M059J (cell line): ENCODE data around the gene ZCCHC10. TPM values are rescaled to one million over a fixed set of nuclear protein-coding genes. Genes with fewer than 3 reads are reported as not detected.
"Not testable (repeated sequence)": the region's sequence is repeated elsewhere in the genome, so short reads cannot be mapped to it uniquely, and the experiment has no call there.

Source experiments
- DNase-seq: peaks from one replicate; pipeline ENCODE4 v3.0.0-alpha.2; 2012; ENCODE audit warnings: low read depth
- total RNA-seq: library from RNA; depleted of rRNA; stranded (reverse); fragments of >200 nt; shearing (Covaris generic); gene quantifications from 2 replicates; pipeline ENCODE4 v1.2.3, GENCODE V29; 2014; rRNA removed

ZCCHC10 gene
- 45.1 and 46.4 TPM in 2 replicates for total RNA-seq

DNA sequence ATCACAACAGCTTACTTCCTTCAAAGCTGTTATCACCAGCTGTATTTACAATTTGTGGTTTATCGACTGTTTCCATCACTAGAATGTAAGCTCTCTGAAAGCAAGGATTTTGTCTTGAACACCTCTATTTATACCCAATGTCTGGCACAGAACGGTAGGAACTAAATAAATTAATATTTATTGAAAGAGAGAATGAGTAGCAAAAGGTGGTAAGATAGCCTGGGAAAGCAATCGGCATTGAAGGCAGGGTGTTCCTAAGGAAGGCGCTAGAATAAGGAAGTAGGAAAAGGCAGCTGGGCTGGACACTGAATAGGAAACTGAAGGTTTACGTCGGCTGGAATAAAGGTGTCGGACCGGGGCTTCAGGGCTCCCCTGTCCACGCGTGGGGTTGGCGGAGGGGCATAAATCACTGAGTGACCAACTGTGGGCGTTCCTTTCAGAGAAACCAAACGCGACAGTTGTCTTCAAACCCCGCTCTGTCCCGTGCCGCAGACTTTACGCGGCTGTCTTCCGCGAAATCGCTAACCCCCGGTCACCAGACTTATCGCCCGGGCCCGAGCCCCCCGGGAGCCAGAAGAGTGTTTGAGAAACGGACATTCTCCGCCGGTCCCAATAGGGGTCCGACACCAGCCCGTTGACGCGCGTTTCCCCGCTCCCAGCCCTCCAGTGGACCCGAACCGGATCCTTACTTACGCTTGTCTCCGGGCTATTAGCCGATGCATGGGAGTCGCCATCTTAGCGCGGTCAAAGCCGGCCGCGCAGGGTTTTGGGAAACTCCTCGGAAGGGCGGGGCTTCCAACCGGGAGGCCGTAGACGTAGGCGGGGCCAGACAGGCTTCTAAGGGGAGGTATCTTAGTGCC is at the start of gene ZCCHC10:
Gene ZCCHC10, minus strand, starts transcription at position 746 of the 860 bp plus-strand sequence. Its CDS starts 12 bp downstream, at position 734.
- peak; percentile 89 for DNase-seq

DNA sequence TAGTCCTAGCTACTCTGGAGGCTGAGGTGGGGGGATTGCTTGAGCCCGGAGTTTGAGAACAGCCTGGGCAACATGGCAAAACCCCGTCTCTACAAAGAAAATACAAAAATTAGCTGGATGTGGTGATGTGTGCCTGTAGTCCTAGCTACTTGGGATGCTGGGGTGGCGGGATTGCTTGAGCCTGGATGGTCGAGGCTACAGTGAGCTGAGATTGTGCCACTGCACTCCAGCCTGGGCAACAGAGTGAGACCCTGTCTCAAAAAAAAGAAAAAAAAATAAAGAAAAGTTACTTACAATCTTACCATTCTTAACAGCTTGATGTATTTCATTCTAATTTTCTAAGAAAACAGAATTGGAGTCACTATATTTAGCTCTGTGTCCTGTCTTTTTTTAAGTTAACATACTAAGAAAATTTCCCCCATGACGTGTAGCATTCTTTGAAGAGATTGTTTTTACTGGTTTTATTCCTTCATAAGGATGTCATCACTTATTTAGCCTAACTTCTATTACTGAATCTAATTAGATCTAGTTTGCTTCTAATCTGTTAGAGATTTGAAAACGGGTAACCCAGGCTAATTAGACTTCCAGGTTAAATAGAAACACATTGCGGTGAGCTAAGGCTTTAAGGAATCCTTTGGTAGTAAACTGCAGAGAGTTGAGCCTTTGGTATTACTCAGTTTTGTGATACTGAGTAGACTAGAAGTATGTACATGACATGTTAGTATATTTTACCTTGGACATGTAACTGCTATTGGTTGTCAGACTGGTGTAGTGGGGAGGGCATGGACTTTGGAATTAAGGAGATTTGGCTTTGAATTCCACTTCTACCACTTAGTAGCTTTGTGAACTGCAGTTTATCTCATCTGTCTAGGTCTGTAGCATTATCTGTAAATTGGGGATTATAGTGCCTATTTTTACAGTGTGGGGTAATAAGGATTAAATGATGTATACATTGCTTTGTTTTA is 49.5 kb upstream of the ZCCHC10 start:
- DNase-seq: no peak

DNA sequence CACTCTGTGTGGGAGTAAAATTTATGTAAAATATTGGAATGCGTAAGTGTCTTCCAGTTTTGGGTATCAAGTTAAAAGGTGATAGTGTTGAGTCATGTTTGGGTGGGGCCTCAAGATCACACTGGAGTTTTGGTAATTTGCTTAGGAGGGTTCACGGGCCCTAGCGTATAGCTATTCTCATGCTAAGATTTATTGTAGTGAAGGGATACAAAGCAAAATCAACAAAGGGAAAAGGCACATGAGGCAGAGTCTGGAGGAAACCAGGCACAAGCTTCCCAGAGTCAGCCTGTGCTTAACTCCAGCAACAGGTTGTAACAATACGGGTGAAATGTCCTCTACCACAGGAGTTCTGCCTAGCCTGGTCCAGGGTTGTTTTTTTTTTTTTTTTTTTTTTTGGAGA is 45.7 kb upstream of the ZCCHC10 start:
- DNase-seq: no peak

DNA sequence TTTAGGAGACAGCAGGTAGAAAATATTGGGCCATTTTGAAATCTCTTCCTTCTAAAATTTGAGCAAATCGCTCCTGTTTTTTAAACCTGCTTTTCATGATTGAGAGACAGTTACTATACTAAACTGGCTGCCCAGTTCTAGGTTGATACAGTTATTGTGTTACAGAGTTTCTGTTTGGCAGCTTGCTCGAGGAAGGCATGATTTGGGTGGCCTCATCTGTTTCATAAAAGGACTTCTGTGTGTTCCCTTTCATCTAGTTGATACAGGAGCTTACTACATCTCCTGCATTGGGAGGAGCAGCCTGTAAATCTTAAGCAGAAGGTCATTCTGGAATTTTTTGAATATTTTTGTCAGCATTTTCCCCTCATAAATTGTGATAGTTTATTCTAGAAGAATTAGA is 39.7 kb upstream of the ZCCHC10 start:
- no peak for DNase-seq

DNA sequence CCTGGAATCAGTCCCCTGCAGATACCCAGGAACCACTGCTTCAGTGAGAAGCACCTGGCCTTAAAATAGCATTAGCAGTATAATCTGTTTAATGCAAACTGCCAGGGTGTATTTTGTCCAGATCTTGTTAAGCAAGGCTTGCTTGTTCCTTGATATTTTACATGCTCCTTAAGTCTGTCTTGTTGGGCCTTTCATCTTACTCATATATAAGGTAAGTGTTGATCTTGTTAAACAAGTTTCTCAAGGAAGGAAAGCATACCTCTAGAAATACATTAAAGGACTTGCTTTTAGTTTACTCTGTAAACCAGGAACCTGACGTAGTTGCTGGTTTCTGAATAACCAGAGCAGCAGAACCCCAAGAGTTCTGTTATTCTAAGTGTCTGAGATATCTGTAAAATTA is 39.1 kb upstream of the ZCCHC10 start:
- DNase-seq: no peak

DNA sequence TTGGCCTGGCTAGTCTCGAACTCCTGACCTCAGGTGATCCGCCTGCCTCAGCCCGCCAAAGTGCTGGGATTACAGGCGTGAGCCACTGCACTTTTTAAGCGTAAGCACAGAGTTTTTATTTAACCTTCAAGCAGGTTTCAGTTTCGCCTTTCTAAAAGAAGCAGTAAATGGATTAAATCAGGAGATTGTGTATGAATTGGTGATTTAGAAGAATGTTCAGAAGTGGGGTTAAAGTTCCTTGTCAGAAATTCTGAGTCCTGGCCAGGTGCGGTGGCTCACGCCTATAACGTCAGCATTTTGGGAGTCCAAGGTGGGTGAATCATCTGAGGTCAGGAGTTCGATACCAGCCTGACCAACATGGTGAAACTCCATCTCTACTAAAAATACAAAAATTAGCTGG is 37.6 kb upstream of the ZCCHC10 start:
- peak; percentile 63 for DNase-seq

DNA sequence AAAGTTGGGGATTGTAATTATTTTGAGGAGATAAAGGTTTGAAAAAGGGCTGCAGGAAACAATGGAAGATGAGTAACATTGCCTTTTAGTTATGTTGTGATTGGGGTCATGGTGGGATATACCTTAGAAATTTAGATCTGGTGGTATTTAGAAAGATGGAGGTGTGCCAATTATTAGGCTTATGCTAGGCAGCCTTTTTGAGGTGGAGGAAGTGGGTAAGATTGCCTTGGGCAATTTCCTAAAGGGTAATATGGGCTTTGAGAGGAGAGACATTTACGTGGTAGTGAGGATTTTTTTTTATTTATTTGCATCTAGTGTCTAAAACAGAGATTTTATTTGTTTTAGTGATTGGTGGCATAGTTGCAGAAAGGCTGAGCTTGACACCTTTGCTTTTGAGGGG is 35.9 kb upstream of the ZCCHC10 start:
- no peak for DNase-seq

DNA sequence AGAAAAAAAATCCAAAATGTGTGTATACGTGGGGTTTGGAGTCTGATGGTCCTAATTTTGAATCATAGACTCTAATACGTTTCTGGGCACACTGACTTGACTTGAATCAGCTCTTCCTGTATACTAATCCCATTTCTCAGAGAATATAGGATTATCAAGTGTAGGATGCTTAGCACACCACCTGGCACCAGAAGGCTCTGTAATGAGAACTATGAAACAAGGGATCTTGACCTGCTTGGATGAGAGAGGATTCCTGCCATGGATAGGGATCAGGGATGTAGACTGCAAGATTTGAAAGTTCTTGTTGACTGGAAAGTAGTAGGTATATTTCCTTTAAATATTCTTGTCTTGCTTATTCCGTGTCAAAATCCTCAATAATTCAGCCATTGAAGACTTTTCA is 33.3 kb upstream of the ZCCHC10 start:
- no peak for DNase-seq

DNA sequence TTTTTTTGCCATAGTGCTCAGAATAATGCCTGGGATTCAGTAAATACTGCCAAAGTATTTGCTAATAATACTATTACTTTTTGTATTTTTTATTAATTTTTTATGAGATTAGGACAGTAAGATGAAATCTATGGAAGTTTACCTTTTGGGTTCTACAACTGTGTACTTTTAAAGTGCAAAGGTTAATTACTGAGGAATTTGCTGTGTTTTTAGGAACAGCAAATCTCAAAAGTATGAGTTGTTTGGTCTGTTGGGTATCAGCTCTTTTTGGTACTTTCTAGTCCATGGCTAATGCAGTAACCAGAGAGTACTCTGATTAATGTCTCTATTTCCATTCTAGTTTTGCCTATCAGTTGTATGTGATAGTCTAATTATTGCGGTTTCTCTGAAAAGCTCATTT is 30.5 kb upstream of the ZCCHC10 start:
- DNase-seq: no peak

DNA sequence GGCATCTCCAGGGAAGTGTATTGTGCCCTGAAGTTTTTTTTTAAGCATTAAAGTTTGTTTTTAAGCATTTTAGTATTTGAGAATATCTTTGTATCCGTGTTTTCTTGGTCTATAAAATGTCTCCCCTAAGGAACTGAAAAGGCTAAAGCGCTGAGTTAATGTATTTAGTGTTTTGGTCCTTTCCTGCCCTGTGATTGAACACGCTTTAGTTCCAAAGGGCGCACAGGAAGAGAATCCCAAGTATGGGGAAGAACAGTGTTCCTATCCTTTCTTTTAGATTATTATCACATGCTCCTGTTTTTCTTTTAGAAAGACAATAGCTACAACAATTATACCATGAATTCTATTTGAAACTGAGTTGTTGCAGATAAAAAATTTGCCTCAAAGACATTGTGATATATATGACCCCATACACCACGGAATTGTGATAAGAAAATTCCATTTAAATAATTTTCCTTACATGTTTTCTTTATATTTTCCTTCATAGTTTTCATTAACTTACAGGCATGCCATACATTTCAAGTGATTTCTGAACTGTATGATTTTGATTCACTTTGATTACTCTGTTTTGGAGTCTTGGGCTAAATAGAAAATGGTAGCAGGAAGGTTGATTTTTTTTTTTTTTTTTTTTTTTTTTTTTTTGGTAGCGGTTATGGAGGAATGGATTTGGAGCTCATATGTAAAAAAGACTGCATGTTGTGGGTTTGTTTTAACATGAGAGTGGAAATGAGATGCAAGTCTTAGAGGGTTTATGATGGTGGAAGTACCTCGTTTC is 28.5 kb upstream of the ZCCHC10 start:
- DNase-seq: no peak

DNA sequence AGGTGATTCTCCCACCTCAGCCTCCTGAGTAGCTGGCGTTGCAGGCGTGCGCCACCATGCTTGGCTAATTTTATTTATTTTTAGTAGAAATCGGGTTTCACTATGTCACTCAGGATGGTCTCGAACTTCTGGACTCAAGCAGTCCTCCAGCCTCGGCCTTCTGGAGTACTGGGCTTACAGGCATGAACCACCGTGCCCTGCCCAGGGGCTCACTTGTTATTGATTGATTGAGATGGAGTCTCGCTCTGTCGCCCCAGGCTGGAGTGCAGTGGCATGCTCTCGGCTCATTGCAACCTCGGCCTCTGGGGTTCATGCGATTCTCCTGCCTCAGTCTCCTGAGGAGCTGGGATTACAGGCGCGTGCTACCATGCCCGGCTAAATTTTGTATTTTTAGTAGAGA is 27.1 kb upstream of the ZCCHC10 start:
- DNase-seq: no peak

DNA sequence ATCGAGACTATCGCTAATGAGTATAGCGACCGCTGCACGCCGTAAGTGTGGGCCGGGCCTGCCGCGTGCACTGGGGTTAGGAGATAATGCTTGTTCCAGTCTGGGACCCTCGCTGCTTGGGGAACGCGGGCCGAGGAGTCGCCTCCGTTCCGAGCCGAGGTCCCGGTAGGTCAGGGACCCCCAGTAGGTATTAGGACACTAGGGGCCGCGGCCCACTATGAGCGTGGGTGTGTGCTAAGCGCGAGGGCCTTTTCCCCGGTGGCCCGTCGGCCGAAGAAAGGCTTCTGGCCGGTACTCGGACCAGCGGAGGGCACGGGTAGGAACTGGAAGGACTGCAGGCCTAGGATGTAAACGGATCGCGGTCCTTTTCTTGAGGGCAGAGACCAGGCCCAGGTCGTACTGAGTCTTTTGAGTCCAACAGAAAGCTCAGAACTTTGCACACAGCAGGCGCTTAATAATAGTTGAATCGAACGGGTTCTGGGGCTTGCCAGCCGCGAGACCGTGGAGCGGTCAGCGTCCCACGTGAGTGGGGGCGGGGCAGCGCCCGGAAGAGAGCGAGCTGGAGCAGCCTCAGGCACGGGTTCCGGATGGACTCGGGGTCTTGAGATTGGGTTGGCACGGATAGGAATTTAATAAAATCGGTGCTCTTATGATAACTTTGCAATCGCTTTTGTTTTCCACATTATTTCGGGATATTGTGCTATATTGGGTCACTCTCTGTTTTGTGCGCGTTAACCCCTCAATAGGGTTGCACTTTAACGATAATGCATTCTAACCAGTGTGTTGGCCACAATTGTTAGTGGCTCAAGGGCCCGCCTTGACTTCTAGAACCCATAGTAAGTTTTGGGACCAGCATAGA is 26.2 kb upstream of the ZCCHC10 start:
- peak; percentile 60 for DNase-seq

DNA sequence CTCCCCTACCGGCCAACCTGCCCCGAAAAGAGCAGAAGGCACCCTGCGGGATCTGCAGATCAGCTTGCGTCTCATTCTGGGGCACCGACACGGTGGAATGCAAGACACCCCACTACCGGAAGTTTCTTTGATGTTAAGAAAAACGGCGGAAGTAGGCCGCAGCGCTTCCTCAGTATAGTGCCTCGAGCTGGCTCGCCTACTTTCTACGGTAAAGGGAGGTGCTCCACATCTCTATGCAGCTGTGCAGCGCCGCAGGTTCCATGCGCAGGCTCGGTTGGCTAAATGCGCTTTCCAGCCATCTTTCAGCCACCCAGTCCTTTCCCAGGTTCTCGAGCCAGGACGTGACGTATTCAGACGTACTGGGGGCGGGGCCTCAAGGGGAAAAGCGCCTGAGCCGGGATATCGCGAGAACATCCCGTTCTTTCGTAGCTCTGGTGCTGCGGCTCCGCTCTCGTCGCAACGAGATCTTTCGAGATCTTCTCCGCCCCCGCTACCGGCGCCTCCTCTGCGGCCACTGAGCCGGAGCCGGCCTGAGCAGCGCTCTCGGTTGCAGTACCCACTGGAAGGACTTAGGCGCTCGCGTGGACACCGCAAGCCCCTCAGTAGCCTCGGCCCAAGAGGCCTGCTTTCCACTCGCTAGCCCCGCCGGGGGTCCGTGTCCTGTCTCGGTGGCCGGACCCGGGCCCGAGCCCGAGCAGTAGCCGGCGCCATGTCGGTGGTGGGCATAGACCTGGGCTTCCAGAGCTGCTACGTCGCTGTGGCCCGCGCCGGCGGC is 25.4 kb upstream of the ZCCHC10 start, which contains the start of gene HSPA4:
Gene HSPA4, plus strand, starts transcription at position 472 of the 775 bp plus-strand sequence. Its CDS starts 238 bp downstream, at position 710.
- DNase-seq: peak; percentile 98

DNA sequence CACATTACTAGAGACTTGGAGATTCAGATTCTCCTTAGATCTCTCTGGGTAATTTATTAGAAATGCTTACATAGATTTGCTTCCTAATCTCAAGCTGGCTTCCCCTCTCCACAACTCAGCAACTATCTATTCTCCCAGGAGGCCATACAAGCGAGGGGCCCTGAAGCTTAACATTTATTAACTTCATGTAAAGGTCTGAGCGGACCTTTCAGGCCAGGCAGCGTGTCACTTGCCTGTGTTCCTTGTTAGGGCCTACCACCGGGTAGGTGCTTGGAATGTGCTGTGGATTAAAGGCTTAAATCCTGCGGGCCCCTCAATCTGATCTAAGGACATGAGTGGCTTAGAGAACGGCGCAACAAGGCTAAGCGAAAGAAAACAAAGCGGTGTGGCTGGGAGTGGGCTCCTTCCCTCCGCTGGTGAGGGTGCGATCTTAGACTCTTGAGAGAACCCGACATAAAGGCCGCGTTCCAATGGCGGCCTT is 24.8 kb upstream of the ZCCHC10 start:
- DNase-seq: no peak

DNA sequence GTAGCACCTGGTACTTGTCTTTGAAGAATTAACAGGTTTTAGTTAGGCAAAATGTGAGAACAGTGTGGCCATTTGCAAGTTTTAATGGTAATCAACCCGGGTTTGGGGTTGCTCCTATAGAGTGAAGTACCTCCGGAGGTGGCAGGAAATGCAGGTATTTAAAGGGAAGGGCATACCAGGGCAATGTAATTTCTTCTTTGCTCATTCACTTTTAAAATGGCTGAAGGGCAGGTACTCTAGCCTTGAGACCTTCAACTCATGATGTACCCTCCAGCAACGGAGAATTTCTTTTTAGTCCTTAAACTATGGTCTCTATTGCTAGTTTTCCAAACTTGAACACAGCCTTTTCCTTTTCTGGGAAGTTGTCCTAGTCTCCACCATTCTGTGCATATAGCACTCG is 24.2 kb upstream of the ZCCHC10 start:
- DNase-seq: no peak

DNA sequence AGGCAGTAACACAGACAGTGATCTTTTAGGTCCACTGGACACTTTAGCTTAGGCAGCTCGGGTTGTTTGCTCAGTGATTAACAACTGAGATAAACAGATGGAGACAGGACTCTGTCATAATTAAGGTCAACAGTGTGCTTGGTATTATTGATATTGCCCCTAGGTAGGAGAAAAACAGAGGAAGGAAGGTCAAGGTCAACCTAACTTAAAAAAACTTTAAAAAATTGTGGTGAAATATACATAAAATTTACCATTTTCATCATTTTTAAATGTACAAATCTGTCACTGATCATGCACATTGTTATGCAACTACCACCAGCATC is 23.3 kb upstream of the ZCCHC10 start:
- DNase-seq: peak; percentile 14

DNA sequence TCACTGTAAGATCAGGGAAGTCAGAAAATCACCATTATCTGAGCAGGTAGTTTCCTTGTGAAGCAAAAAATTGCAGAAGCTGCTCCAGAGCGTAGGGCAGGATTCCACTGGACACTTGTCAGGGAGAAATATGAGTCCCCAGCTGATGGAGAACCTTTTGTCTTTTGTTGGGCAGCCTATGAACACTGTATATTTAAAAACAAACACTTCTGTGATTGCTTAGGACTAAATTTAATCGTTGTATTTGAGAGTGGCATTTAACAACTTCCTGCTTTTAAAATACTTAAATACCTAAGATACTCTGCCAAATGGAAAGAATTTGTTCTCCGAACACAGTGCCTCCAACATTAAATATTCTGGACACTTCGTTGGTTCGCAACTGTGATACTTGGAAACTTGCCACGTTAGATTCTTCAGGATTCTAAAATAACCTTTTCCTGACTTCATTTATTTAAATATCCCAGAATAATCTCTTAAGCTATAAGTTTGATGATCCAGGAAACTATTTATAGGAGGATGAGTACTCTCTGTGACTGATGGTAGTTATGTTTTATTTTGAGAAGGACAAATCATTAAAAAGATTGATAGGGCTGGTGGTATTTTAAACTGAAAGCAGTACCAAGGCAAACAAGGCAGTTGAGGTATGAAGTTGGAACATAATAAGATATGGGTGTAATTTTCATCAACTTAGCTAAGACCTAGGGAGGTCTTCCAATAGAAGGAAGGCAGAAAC is 22.8 kb upstream of the ZCCHC10 start:
- DNase-seq: peak; percentile 11

DNA sequence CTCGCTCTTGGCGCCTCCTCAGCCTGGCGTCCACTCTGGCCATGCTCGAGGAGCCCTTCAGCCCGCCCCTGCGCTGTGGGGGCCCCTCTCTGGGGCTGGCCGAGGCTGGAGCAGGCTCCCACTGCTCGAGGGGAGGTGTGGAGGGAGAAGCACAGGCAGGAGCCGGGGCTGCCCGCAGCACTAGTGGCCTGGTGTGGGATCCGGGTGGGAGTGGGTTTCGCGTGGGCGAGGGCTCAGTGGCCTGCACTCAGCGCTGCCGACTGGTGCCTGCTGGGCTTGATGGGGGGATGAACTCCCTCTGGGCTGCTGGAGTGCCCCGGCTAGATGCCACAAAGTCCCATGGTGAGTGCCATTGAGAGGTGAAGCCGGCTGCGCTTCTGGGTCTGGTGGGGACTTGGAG is 21.1 kb upstream of the ZCCHC10 start:
- DNase-seq: no peak

DNA sequence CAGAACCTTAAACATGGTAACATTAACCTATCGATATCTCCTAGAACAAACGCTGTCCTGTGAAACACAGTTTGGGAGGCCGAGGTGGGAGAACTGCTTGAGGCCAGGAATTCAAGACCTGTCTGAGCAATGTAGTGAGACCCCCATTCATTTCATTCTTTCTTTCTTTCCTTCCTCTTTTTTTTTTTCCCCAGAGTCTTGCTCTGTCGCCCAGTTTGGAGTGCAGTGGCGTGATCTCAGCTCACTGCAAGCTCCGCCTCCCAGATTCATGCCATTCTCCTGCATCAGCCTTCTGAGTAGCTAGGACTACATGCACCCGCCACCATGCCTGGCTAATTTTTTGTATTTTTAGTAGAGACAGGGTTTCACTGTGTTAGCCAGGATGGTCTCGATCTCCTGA is 20.2 kb upstream of the ZCCHC10 start:
- DNase-seq: not testable (repeated sequence)
